ENCODE data around the gene IGF1R. TPM values are rescaled to one million over a fixed set of nuclear protein-coding genes. Genes with fewer than 3 reads are reported as not detected.

IGF1R gene
- total RNA-seq, 4 donors from 2014 or later: 59.6 to 172 (median 88.5) TPM

- DNase-seq (ENCODE audit: low spot score in 2 of 2): no peak
- TF ChIP-seq POLR2A (IDR thresholded peaks at IDR 0.05): no peak
- TF ChIP-seq, protein P1, sequence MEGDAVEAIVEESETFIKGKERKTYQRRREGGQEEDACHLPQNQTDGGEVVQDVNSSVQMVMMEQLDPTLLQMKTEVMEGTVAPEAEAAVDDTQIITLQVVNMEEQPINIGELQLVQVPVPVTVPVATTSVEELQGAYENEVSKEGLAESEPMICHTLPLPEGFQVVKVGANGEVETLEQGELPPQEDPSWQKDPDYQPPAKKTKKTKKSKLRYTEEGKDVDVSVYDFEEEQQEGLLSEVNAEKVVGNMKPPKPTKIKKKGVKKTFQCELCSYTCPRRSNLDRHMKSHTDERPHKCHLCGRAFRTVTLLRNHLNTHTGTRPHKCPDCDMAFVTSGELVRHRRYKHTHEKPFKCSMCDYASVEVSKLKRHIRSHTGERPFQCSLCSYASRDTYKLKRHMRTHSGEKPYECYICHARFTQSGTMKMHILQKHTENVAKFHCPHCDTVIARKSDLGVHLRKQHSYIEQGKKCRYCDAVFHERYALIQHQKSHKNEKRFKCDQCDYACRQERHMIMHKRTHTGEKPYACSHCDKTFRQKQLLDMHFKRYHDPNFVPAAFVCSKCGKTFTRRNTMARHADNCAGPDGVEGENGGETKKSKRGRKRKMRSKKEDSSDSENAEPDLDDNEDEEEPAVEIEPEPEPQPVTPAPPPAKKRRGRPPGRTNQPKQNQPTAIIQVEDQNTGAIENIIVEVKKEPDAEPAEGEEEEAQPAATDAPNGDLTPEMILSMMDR (IDR thresholded peaks at IDR 0.05): no peak
- 22 to 38% methylated on average over 11 of the region's 11 CpGs for WGBS, 2 donors
- intact Hi-C loops (cut with DNase I; ENCODE audit: low total_unique reads): no loop called here
- no peak overlapping the region for H3K4me3 ChIP-seq (ENCODE audit: low read depth, poor library complexity, severe bottlenecking)
These were observed 151.4 kb downstream of the IGF1R start for GRCh38 chr15:98799461-98800390.

GRCh38 chr15:98800437-98801233 is 152.3 kb downstream of the IGF1R start:
- intact Hi-C loops (cut with DNase I; ENCODE audit: low total_unique reads): no loop called here

GRCh38 chr15:98801234-98801561 is 152.9 kb downstream of the IGF1R start:
- WGBS, 2 donors: 66 to 72% methylated on average over 5 to 6 of the region's 6 CpGs
- DNase-seq (ENCODE audit: low spot score in 2 of 2): no peak

More at GRCh38 chr15:98800437-98801233, 152.3 kb downstream of the IGF1R start:
- no peak overlapping the region for H3K4me3 ChIP-seq (ENCODE audit: low read depth, poor library complexity, severe bottlenecking)
- TF ChIP-seq POLR2A (IDR thresholded peaks at IDR 0.05): no peak
- TF ChIP-seq, protein P1 (IDR thresholded peaks at IDR 0.05): no peak
- WGBS, 2 donors: 12 to 13% methylated on average over 11 of the region's 11 CpGs
- no peak for DNase-seq (ENCODE audit: low spot score in 2 of 2)

DNA sequence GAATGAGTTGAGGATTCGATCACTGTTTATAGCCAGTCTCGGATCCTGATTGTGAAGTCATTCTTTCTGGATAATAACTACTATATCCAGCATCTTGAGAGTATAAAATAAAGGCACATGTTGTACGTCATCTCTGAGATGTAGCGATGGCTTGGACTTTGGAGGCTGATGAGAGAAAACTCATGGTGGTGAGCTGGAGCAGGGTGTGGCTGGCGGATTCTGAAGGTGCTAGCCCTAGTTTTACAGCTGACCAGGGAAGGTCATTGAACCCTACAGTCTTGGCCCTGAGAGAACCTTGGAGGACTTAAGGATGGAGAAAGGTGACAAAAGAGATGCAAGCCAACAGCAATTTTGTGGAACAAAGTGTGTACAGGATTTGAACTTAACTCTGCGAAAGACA is 153.8 kb downstream of the IGF1R start:
- 94 to 95% methylated on average over 6 of the region's 6 CpGs for WGBS, 2 donors
- no peak for DNase-seq (ENCODE audit: low spot score in 2 of 2)
- H3K4me3 ChIP-seq (ENCODE audit: low read depth, poor library complexity, severe bottlenecking): no peak overlapping the region
- intact Hi-C loops (cut with DNase I; ENCODE audit: low total_unique reads): no loop called here
- no peak for TF ChIP-seq POLR2A (IDR thresholded peaks at IDR 0.05)
- TF ChIP-seq, protein P1 (IDR thresholded peaks at IDR 0.05): no peak

More at GRCh38 chr15:98801234-98801561, 152.9 kb downstream of the IGF1R start:
- intact Hi-C loops (cut with DNase I; ENCODE audit: low total_unique reads): no loop called here
- TF ChIP-seq, protein P1 (IDR thresholded peaks at IDR 0.05): no peak
- TF ChIP-seq POLR2A (IDR thresholded peaks at IDR 0.05): no peak
- no peak overlapping the region for H3K4me3 ChIP-seq (ENCODE audit: low read depth, poor library complexity, severe bottlenecking)

DNA sequence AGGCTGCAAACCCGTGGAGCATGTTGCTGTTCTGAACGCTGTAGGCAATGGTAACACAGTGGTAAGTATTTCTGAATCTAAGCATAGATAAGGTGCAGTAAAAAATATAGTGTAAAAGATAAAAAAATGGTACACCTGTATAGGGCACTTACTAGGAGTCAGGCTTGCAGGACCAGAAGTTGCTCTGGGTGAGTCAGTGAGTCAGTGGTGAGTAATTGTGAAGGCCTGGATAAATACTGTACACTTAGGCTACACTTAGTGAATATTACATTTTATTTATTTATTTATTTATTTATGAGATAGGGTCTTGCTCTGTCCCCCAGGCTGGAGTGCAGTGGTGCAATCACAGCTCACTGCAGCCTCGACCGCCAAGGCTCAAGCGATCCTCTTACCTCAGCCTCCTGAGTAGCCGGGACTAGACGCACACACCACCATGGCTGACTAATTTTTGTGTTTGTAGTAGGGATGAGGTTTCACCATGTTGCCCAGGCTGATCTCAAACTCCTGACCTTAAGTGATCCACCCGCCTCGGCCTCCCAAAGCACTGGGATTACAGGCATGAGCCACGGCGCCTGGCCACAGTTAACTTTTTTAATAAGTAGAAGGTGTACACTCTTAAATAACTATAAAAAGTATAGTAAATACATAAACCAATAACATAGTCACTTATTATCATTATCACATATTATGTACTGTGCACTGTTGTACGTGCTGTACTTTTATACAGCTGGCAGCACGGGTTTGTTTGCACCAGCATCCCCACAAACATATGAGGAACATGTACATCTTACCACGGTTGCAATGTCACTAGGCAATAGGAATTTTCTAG is 155.1 kb downstream of the IGF1R start:
- intact Hi-C loops (cut with DNase I; ENCODE audit: low total_unique reads): no loop called here
- H3K4me3 ChIP-seq (ENCODE audit: low read depth, poor library complexity, severe bottlenecking): no peak overlapping the region
- TF ChIP-seq, protein P1 (IDR thresholded peaks at IDR 0.05): no peak
- no peak for TF ChIP-seq POLR2A (IDR thresholded peaks at IDR 0.05)
- no peak for DNase-seq (ENCODE audit: low spot score in 2 of 2)
- 89 to 95% methylated on average over 14 of the region's 14 CpGs for WGBS, 2 donors
